ENCODE results near the gene DYNAP.

The DYNAP gene

GRCh38 chr18:54641734-54642133 is 50.7 kb downstream of the DYNAP start:
- DNase-seq = no peak

GRCh38 chr18:54647176-54647575 is 56.1 kb downstream of the DYNAP start:
- DNase-seq = no peak
